Measurements from ENCODE around the gene MYO15A. TPM values are rescaled to one million over a fixed set of nuclear protein-coding genes. Genes with fewer than 3 reads are reported as not detected.

The MYO15A gene
- total and polyA plus RNA-seq, 8 donors, result 0.31 to 10.5 (median 0.50) TPM; not detected in 1

GRCh38 chr17:18190628-18191235 is 82.2 kb downstream of the MYO15A start:
- H3K36me3 ChIP-seq, result peaks cover 16 to 47% (median 34%) of the 10 kb centered on the region in 4 donors
- H3K27me3 ChIP-seq, result no peaks in the 10 kb centered on the region
- TF ChIP-seq POLR2AphosphoS5 (IDR thresholded peaks at IDR 0.05) (no peak), POLR2A (IDR thresholded peaks at IDR 0.05) (no peak), CTCF (IDR thresholded peaks at IDR 0.05) (no peak), EP300 (IDR thresholded peaks at IDR 0.05) (no peak)
- no peaks in the 10 kb centered on the region for H3K9me3 ChIP-seq
- DNase-seq, result no peak
- 24 to 48% (median 28%) methylated on average over 3 of the region's 3 CpGs for WGBS, 5 donors
- peak overlapping the region; percentile 67 to 99 (median 82) for H3K27ac ChIP-seq
- intact Hi-C loops (cut with DNase I; ENCODE audit: low total_unique reads), result no loop called here
- H3K4me3 ChIP-seq, result peak overlapping the region in 1 of 4 donors; percentile 32
- peaks cover 65 to 100% (median 86%) of the 10 kb centered on the region in 4 donors for H3K4me1 ChIP-seq

- Histone ChIP-seq H3K4me1 (peaks cover 60 to 95% (median 81%) of the 10 kb centered on the region in 4 donors), H3K27ac (peak overlapping the region; percentile 69 to 99 (median 82)), H3K27me3 (no peaks in the 10 kb centered on the region), H3K9me3 (no peaks in the 10 kb centered on the region), H3K4me3 (peak overlapping the region in 1 of 4 donors; percentile 32), H3K36me3 (peaks cover 21 to 52% (median 39%) of the 10 kb centered on the region in 4 donors)
- peak; percentile 71 to 91 for DNase-seq
- TF ChIP-seq CTCF (IDR thresholded peaks at IDR 0.05), result no peak
- TF ChIP-seq POLR2AphosphoS5 (IDR thresholded peaks at IDR 0.05), result peak; percentile 32 to 82 (median 46)
- intact Hi-C loops (cut with DNase I; ENCODE audit: low total_unique reads), result no loop called here
- 7 to 23% (median 18%) methylated on average over 3 of the region's 3 CpGs for WGBS, 5 donors
Observed at GRCh38 chr17:18191236-18191667, 82.7 kb downstream of the MYO15A start.

GRCh38 chr17:18191967-18192366 is 83.4 kb downstream of the MYO15A start:
- WGBS, 5 donors, result 46 to 75% (median 53%) methylated on average over 2 of the region's 2 CpGs
- H3K9me3 ChIP-seq, result no peaks in the 10 kb centered on the region
- H3K4me3 ChIP-seq, result no peak overlapping the region
- peaks cover 28 to 59% (median 46%) of the 10 kb centered on the region in 4 donors for H3K36me3 ChIP-seq
- peak overlapping the region; percentile 34 to 99 (median 82) for H3K27ac ChIP-seq
- no peak for DNase-seq
- intact Hi-C loops (cut with DNase I; ENCODE audit: low total_unique reads), result no loop called here
- TF ChIP-seq CTCF (IDR thresholded peaks at IDR 0.05) (peak in 1 of 7 experiments; percentile 8), EP300 (IDR thresholded peaks at IDR 0.05) (no peak), POLR2A (IDR thresholded peaks at IDR 0.05) (no peak), POLR2AphosphoS5 (IDR thresholded peaks at IDR 0.05) (no peak)
- H3K27me3 ChIP-seq, result no peaks in the 10 kb centered on the region
- H3K4me1 ChIP-seq, result peaks cover 55 to 95% (median 76%) of the 10 kb centered on the region in 4 donors

GRCh38 chr17:18194394-18194793 is 85.8 kb downstream of the MYO15A start:
- no peak overlapping the region for H3K27ac ChIP-seq
- no peaks in the 10 kb centered on the region for H3K9me3 ChIP-seq
- H3K27me3 ChIP-seq, result no peaks in the 10 kb centered on the region
- H3K4me3 ChIP-seq, result no peak overlapping the region
- peaks cover 35 to 71% (median 64%) of the 10 kb centered on the region in 4 donors for H3K36me3 ChIP-seq
- WGBS, 5 donors, result 91 to 98% (median 93%) methylated on average over 2 to 4 of the region's 4 CpGs
- DNase-seq, result no peak
- peaks cover 52 to 95% (median 74%) of the 10 kb centered on the region in 4 donors for H3K4me1 ChIP-seq
- intact Hi-C loops (cut with DNase I; ENCODE audit: low total_unique reads), result no loop called here
- TF ChIP-seq POLR2A (IDR thresholded peaks at IDR 0.05) (no peak), EP300 (IDR thresholded peaks at IDR 0.05) (no peak), POLR2AphosphoS5 (IDR thresholded peaks at IDR 0.05) (no peak), CTCF (IDR thresholded peaks at IDR 0.05) (no peak)

All from stomach (tissue), 9 donors.